Peyer's patch (tissue), 4 donors: ENCODE results near the gene ALOXE3. TPM values are rescaled to one million over a fixed set of nuclear protein-coding genes. Genes with fewer than 3 reads are reported as not detected.

ENCODE experiments used
- DNase-seq, 3 donors: peaks; one replicate each; pipeline ENCODE4 v3.0.0-alpha.2; 2017 to 2019
- H3K27ac ChIP-seq, 4 donors: fragments of 200-600 bp; sonication (generic); one replicate each; pipeline ENCODE4 v1.5.1; 2016 to 2019
- H3K27me3 ChIP-seq, 2 donors: fragments of 200-600 bp; sonication (generic); one replicate each; pipeline ENCODE4 v1.5.1; 2019
- H3K36me3 ChIP-seq, 3 donors: fragments of 200-600 bp; sonication (generic); one replicate each; pipeline ENCODE4 v1.5.1; 2016 to 2019
- H3K4me1 ChIP-seq, 4 donors: fragments of 200-600 bp; sonication (generic); one replicate each; pipeline ENCODE4 v1.5.1; 2016 to 2019
- H3K4me3 ChIP-seq, 4 donors: fragments of 200-600 bp; sonication (generic); 1 replicate in 3 of 4; 2 replicates in 1 of 4; pipeline ENCODE4 v1.5.1; 2016 to 2019; ENCODE audit warnings: mild to moderate bottlenecking in 1 of 4
- H3K9me3 ChIP-seq, 4 donors: fragments of 200-600 bp; sonication (generic); one replicate each; pipeline ENCODE4 v1.5.1; 2016 to 2019; ENCODE audit warnings: mild to moderate bottlenecking in 1 of 4
- CTCF ChIP-seq, 6 experiments: fragments of 450-650 bp in 4 of 6; fragments of 200-600 bp in 2 of 6; sonication (generic) in 1 of 6; IDR thresholded peaks; one replicate each; pipeline ENCODE4 v1.5.1; 2017 to 2019; ENCODE audit warnings: antibody characterized with exemption in 6 of 6, mild to moderate bottlenecking in 3 of 6, moderate library complexity in 1 of 6
- POLR2A ChIP-seq, 2 donors: fragments of 450-650 bp; IDR thresholded peaks; one replicate each; pipeline ENCODE4 v1.5.1; 2017; ENCODE audit warnings: antibody characterized with exemption in 2 of 2, mild to moderate bottlenecking in 2 of 2, moderate library complexity in 2 of 2
- total RNA-seq, 4 donors: library from RNA; depleted of rRNA; stranded (reverse); fragments of >200 nt; gene quantifications; one replicate each; pipeline ENCODE4 v1.1.0, GENCODE V29; 2016

The ALOXE3 gene
- total RNA-seq, 4 donors from 2014 or later = not detected

GRCh38 chr17:8120520-8121406, 2.4 kb upstream of the ALOXE3 start:
- no peaks in the 10 kb centered on the region for H3K9me3 ChIP-seq
- peaks cover 3 to 76% (median 59%) of the 10 kb centered on the region in 4 donors for H3K4me1 ChIP-seq
- no peak for TF ChIP-seq POLR2A (IDR thresholded peaks at IDR 0.05)
- TF ChIP-seq CTCF (IDR thresholded peaks at IDR 0.05) = peak in 3 of 6 experiments; percentile 0 to 25 (median 17)
- H3K27me3 ChIP-seq = peaks cover 0 to 53% of the 10 kb centered on the region in 2 donors
- peak overlapping the region; percentile 12 to 52 (median 43) for H3K4me3 ChIP-seq
- no peaks in the 10 kb centered on the region for H3K36me3 ChIP-seq
- peak overlapping the region in 2 of 4 donors; percentile 31 to 78 for H3K27ac ChIP-seq
- peak in 2 of 3 donors; percentile 66 to 71 for DNase-seq

- peak; percentile 59 to 89 (median 72) for DNase-seq
- H3K4me1 ChIP-seq = peaks cover 3 to 67% (median 54%) of the 10 kb centered on the region in 4 donors
- peak overlapping the region; percentile 59 to 84 (median 78) for H3K27ac ChIP-seq
Measured at GRCh38 chr17:8119581-8120519, 1.5 kb upstream of the ALOXE3 start.

GRCh38 chr17:8118769-8119580, 661 bp upstream of the ALOXE3 start:
- DNase-seq = peak; percentile 86 to 95 (median 90)
- peak overlapping the region; percentile 43 to 60 (median 56) for H3K4me3 ChIP-seq
- H3K4me1 ChIP-seq = peaks cover 3 to 58% (median 47%) of the 10 kb centered on the region in 4 donors

More at GRCh38 chr17:8119581-8120519, 1.5 kb upstream of the ALOXE3 start:
- TF ChIP-seq CTCF (IDR thresholded peaks at IDR 0.05) (peak in 1 of 6 experiments; percentile 10), POLR2A (IDR thresholded peaks at IDR 0.05) (no peak)
- peak overlapping the region; percentile 43 to 60 (median 56) for H3K4me3 ChIP-seq
- H3K36me3 ChIP-seq = no peaks in the 10 kb centered on the region
- peaks cover 0 to 54% of the 10 kb centered on the region in 2 donors for H3K27me3 ChIP-seq
- H3K9me3 ChIP-seq = no peaks in the 10 kb centered on the region

GRCh38 chr17:8117367-8117979, 841 bp downstream of the ALOXE3 start:
- H3K27me3 ChIP-seq = peaks cover 0 to 35% of the 10 kb centered on the region in 2 donors
- peak overlapping the region; percentile 43 to 60 (median 56) for H3K4me3 ChIP-seq
- peaks cover 0 to 43% (median 32%) of the 10 kb centered on the region in 4 donors for H3K4me1 ChIP-seq
- DNase-seq = no peak
- H3K27ac ChIP-seq = peak overlapping the region in 2 of 4 donors; percentile 25 to 84
- TF ChIP-seq CTCF (IDR thresholded peaks at IDR 0.05) (no peak), POLR2A (IDR thresholded peaks at IDR 0.05) (no peak)
- no peaks in the 10 kb centered on the region for H3K9me3 ChIP-seq
- H3K36me3 ChIP-seq = no peaks in the 10 kb centered on the region

More at GRCh38 chr17:8118769-8119580, 661 bp upstream of the ALOXE3 start:
- Histone ChIP-seq H3K27me3 (peaks cover 0 to 47% of the 10 kb centered on the region in 2 donors), H3K27ac (peak overlapping the region; percentile 59 to 84 (median 78)), H3K9me3 (no peaks in the 10 kb centered on the region), H3K36me3 (no peaks in the 10 kb centered on the region)
- TF ChIP-seq POLR2A (IDR thresholded peaks at IDR 0.05) (no peak), CTCF (IDR thresholded peaks at IDR 0.05) (peak; percentile 70 to 85 (median 80))
